SK-N-SH (cell line): ENCODE measurements around the gene DGKI. TPM values are rescaled to one million over a fixed set of nuclear protein-coding genes. Genes with fewer than 3 reads are reported as not detected.

ENCODE experiments used
- CTCF ChIA-PET: fragments of 300-600, 350-600 bp; formaldehyde crosslinking; extraction: SDS; loops from one replicate; lab custom pipeline; 2021; lab: Yijun Ruan, JAX
- POLR2A ChIA-PET: fragments of 350-600 bp; sonication (Branson Sonifier 250); formaldehyde crosslinking; extraction: SDS; loops from one replicate; lab custom pipeline; 2020; ENCODE audit warnings: antibody characterized with exemption, inconsistent platforms; lab: Yijun Ruan, JAX
- DNase-seq: peaks from one replicate; pipeline ENCODE4 v3.0.0; 2012
- H2AFZ ChIP-seq: fragments of 200-600 bp; sonication (generic); 2 replicates; pipeline ENCODE4 v1.8.1; 2016; ENCODE audit warnings: antibody characterized with exemption, mild to moderate bottlenecking, low read depth
- H3F3A ChIP-seq: fragments of 200-600 bp; sonication (generic); replicated peaks from 2 replicates; pipeline ENCODE3; 2016; ENCODE audit warnings: antibody characterized with exemption, mild to moderate bottlenecking; ENCODE audit not compliant: insufficient read depth
- H3K27ac ChIP-seq, 2 experiments: fragments of 200-500 bp in 1 of 2; fragments of 200-600 bp in 1 of 2; sonication (Bioruptor generic) in 1 of 2; sonication (generic), shearing (Covaris generic) in 1 of 2; 2 replicates each; pipeline versions ENCODE4 v1.5.1 to v1.6.1; 2014 to 2016; ENCODE audit warnings: low read depth in 2 of 2, inconsistent platforms in 1 of 2, low read length in 1 of 2, mild to moderate bottlenecking in 1 of 2, mixed read lengths in 1 of 2
- H3K27me3 ChIP-seq: fragments of 200-600 bp; sonication (generic), shearing (Covaris generic); 2 replicates; pipeline ENCODE4 v1.6.1; 2016; ENCODE audit warnings: mixed run types; ENCODE audit not compliant: insufficient read depth
- H3K36me3 ChIP-seq, 2 experiments: fragments of 200-500 bp in 1 of 2; fragments of 200-600 bp in 1 of 2; sonication (Bioruptor generic) in 1 of 2; sonication (generic) in 1 of 2; replicated peaks in 1 of 2; 2 replicates each; pipeline versions ENCODE3 to v1.5.1; 2014 to 2016; ENCODE audit warnings: low read length in 1 of 2, mild to moderate bottlenecking in 1 of 2; ENCODE audit not compliant: insufficient read depth in 2 of 2, control insufficient read depth in 1 of 2
- H3K4me1 ChIP-seq, 2 experiments: fragments of 200-500 bp in 1 of 2; fragments of 200-600 bp in 1 of 2; sonication (Bioruptor generic) in 1 of 2; sonication (generic), shearing (Covaris generic) in 1 of 2; 2 replicates each; pipeline versions ENCODE4 v1.5.1 to v1.6.1; 2014 to 2016; ENCODE audit warnings: low read depth in 1 of 2, low read length in 1 of 2, mixed run types in 1 of 2; ENCODE audit not compliant: insufficient read depth in 2 of 2, control insufficient read depth in 1 of 2
- H3K4me2 ChIP-seq: fragments of 200-600 bp; sonication (generic), shearing (Covaris generic); 2 replicates; pipeline ENCODE4 v1.6.1; 2017; ENCODE audit warnings: mixed run types
- H3K4me3 ChIP-seq, 2 experiments: fragments of 200-500 bp in 1 of 2; fragments of 200-600 bp in 1 of 2; sonication (Bioruptor generic) in 1 of 2; sonication (generic), shearing (Covaris generic) in 1 of 2; 2 replicates each; pipeline versions ENCODE4 v1.5.1 to v1.8.1; 2014 to 2016; ENCODE audit warnings: low read depth in 2 of 2, inconsistent platforms in 1 of 2, low read length in 1 of 2, mild to moderate bottlenecking in 1 of 2, mixed read lengths in 1 of 2, moderate library complexity in 1 of 2
- H3K79me2 ChIP-seq: fragments of 200-600 bp; sonication (generic); 2 replicates; pipeline ENCODE4 v1.8.1; 2017; ENCODE audit warnings: mild to moderate bottlenecking; ENCODE audit not compliant: insufficient read depth
- H3K9ac ChIP-seq: fragments of 200-600 bp; sonication (generic); 2 replicates; pipeline ENCODE4 v1.6.1; 2017; ENCODE audit warnings: mixed run types
- H3K9me2 ChIP-seq: fragments of 200-600 bp; sonication (generic); 2 replicates; pipeline ENCODE4 v1.6.1; 2017; ENCODE audit warnings: mixed run types
- H3K9me3 ChIP-seq: fragments of 200-600 bp; sonication (generic); 2 replicates; pipeline ENCODE4 v1.6.1; 2017; ENCODE audit warnings: mixed run types, mild to moderate bottlenecking, moderate library complexity
- H4K20me1 ChIP-seq: fragments of 200-600 bp; sonication (generic); 2 replicates; pipeline ENCODE4 v1.6.1; 2017; ENCODE audit warnings: mild to moderate bottlenecking, mixed run types; ENCODE audit not compliant: insufficient read depth
- EP300 ChIP-seq, 2 experiments: IDR thresholded peaks; 2 replicates each; pipeline versions ENCODE4 v1.4.0 to v1.6.1; 2012; ENCODE audit warnings: borderline replicate concordance in 1 of 2, low read depth in 1 of 2, low read length in 1 of 2
- FOSL2 ChIP-seq: IDR thresholded peaks from 2 replicates; pipeline ENCODE4 v1.4.0; 2012; ENCODE audit warnings: low read depth, mild to moderate bottlenecking, moderate library complexity, borderline replicate concordance
- JUND ChIP-seq: IDR thresholded peaks from 2 replicates; pipeline ENCODE4 v1.4.0; 2012
- NFIC ChIP-seq: IDR thresholded peaks from 2 replicates; pipeline ENCODE4 v1.4.0; 2012; ENCODE audit warnings: borderline replicate concordance
- NRF1 ChIP-seq: IDR thresholded peaks from 2 replicates; pipeline ENCODE4 v1.6.1; 2012; ENCODE audit warnings: low read depth, mild to moderate bottlenecking, low read length
- PBX3 ChIP-seq: IDR thresholded peaks from 2 replicates; pipeline ENCODE4; 2012
- REST ChIP-seq: IDR thresholded peaks from 2 replicates; pipeline ENCODE4 v1.6.1; 2012; ENCODE audit warnings: mild to moderate bottlenecking, low read depth, low read length, moderate library complexity
- SIN3A ChIP-seq: IDR thresholded peaks from 2 replicates; pipeline ENCODE4 v1.6.1; 2012; ENCODE audit warnings: low read depth, mild to moderate bottlenecking, low read length, moderate library complexity, borderline replicate concordance
- TCF12 ChIP-seq: IDR thresholded peaks from 2 replicates; pipeline ENCODE4 v1.4.0; 2012
- TEAD4 ChIP-seq: IDR thresholded peaks from 2 replicates; pipeline ENCODE4 v1.4.0; 2012; ENCODE audit warnings: mild to moderate bottlenecking, borderline replicate concordance; ENCODE audit not compliant: insufficient read depth
- YY1 ChIP-seq: IDR thresholded peaks from 2 replicates; pipeline ENCODE4 v1.4.0; 2012; ENCODE audit warnings: low read depth, mild to moderate bottlenecking
- ZBTB33 ChIP-seq: IDR thresholded peaks from 2 replicates; pipeline ENCODE4 v1.4.0; 2012; ENCODE audit warnings: low read depth, borderline replicate concordance
- WGBS: methylation state at CpG from one replicate; pipeline ENCODE4 v1.1.6; 2017; ENCODE audit warnings: low lambda C conversion rate; 5-methylcytosine and 5-hydroxymethylcytosine counted together
- polyA plus RNA-seq, 3 experiments: library from polyadenylated mRNA; depleted of rRNA; stranded (reverse); fragments of >200 nt; gene quantifications; 2 replicates each; pipeline ENCODE4 v1.2.3, GENCODE V29; 2012

The DGKI gene
- polyA plus RNA-seq, 1 of the 3 experiments (the other 2 are of a cell fraction): 1.3 TPM

- peaks cover 23 to 34% of the 10 kb centered on the region in 2 experiments; a peak in 3 of 4 replicates for H3K4me1 ChIP-seq
- TF ChIP-seq ZBTB33: no peak
- 0 out of 2 replicates have a peak, but pooled peaks have one; percentile 9 for TF ChIP-seq PBX3
- TF ChIP-seq NRF1: no peak
- peak; percentile 57; the same call in 1 of the 2 replicates for TF ChIP-seq FOSL2
- TF ChIP-seq TCF12: peak; percentile 62
- TF ChIP-seq EP300 (IDR thresholded peaks at IDR 0.05; ENCODE audit: borderline replicate concordance in 1 of 2, low read depth in 1 of 2, low read length in 1 of 2): peak in 1 of 2 experiments; percentile 65; a peak in 2 of 4 replicates
- no peak for TF ChIP-seq SIN3A
- no peak; the same call in 1 of the 2 replicates for TF ChIP-seq TEAD4
- TF ChIP-seq YY1: no peak
- TF ChIP-seq NFIC: peak; percentile 70; the same call in 1 of the 2 replicates
- TF ChIP-seq JUND: peak; percentile 56
- no peak for TF ChIP-seq REST
- H4K20me1 ChIP-seq: no peaks in the 10 kb centered on the region
- H3K36me3 ChIP-seq: no peaks in the 10 kb centered on the region
- no peaks in the 10 kb centered on the region for H3K79me2 ChIP-seq
- no peak overlapping the region for H3K4me3 ChIP-seq
- no peaks in the 10 kb centered on the region for H3K9me2 ChIP-seq
- H3K27me3 ChIP-seq: no peaks in the 10 kb centered on the region
- ChIA-PET POLR2A (interaction anchor here (0.6 kb wide), 1 partner anchor 1517 kb away, joined by 3 read pairs; no protein-coding TSS in a partner anchor), CTCF (interaction anchor here (1.3 to 4.4 kb wide), 2 partner anchors 32 to 207 kb away, joined by 3 to 23 read pairs; no protein-coding TSS in a partner anchor)
- H2AFZ ChIP-seq: peak overlapping the region; percentile 57; the same call in 1 of the 2 replicates
- WGBS: 62% methylated on average over 8 of the region's 8 CpGs
- peak overlapping the region; percentile 29; the same call in 1 of the 2 replicates for H3K4me2 ChIP-seq
- peak overlapping the region; percentile 39 for H3K9ac ChIP-seq
- no peak for DNase-seq
- H3F3A ChIP-seq: peaks cover 15% of the 10 kb centered on the region
- H3K9me3 ChIP-seq: no peaks in the 10 kb centered on the region
- peak overlapping the region in 1 of 2 experiments; percentile 81; a peak in 2 of 4 replicates for H3K27ac ChIP-seq
Observed at GRCh38 chr7:137687556-137688265, 159.1 kb downstream of the DGKI start.
